Upper lobe of left lung (tissue), 6 donors: ENCODE results near the gene DYSF. TPM values are rescaled to one million over a fixed set of nuclear protein-coding genes. Genes with fewer than 3 reads are reported as not detected.

ENCODE experiments used
- ATAC-seq, 2 donors: fragments of 200-7000 bp; cut with Tn5 transposase; one replicate each; pipeline ENCODE4 v1.9.1; 2022; ENCODE audit warnings: mild to moderate bottlenecking in 2 of 2, moderate library complexity in 2 of 2; ENCODE audit not compliant: low FRiP score in 2 of 2
- DNase-seq, 2 donors: peaks; one replicate each; pipeline ENCODE4 v3.0.0-alpha.2; 2019 to 2020
- H3K27ac ChIP-seq, 4 donors: fragments of 200-600 bp; sonication (generic); one replicate each; pipeline ENCODE4 v1.5.1; 2016 to 2019
- H3K27me3 ChIP-seq, 4 donors: fragments of 200-600 bp; sonication (generic); one replicate each; pipeline ENCODE4 v1.5.1; 2017 to 2019
- H3K36me3 ChIP-seq, 4 donors: fragments of 200-600 bp; sonication (generic); one replicate each; pipeline ENCODE4 v1.5.1; 2016 to 2019
- H3K4me1 ChIP-seq, 4 donors: fragments of 200-600 bp; sonication (generic); one replicate each; pipeline ENCODE4 v1.5.1; 2018 to 2019
- H3K4me3 ChIP-seq, 4 donors: fragments of 200-600 bp; sonication (generic); one replicate each; pipeline ENCODE4 v1.5.1; 2017 to 2019; ENCODE audit warnings: mild to moderate bottlenecking in 2 of 4, moderate library complexity in 1 of 4
- H3K9me3 ChIP-seq, 4 donors: fragments of 200-600 bp; sonication (generic); one replicate each; pipeline ENCODE4 v1.5.1; 2018 to 2019
- EP300 ChIP-seq, 4 donors: sonication (generic); formaldehyde crosslinking; IDR thresholded peaks; one replicate each; pipeline ENCODE4 v1.5.1; 2017; ENCODE audit warnings: antibody characterized with exemption in 4 of 4, control low read depth in 2 of 4
- POLR2A ChIP-seq, 4 donors: fragments of 450-650 bp; IDR thresholded peaks; one replicate each; pipeline ENCODE4 v1.5.1; 2016 to 2017; ENCODE audit warnings: antibody characterized with exemption in 4 of 4, mild to moderate bottlenecking in 2 of 4
- POLR2AphosphoS5 ChIP-seq, 2 donors: sonication (generic); formaldehyde crosslinking; IDR thresholded peaks; one replicate each; pipeline ENCODE4 v1.5.1; 2017; ENCODE audit warnings: antibody characterized with exemption in 2 of 2
- WGBS, 2 donors: methylation state at CpG; one replicate each; pipeline ENCODE4 v1.1.5; 2017 to 2018; 5-methylcytosine and 5-hydroxymethylcytosine counted together
- total RNA-seq, 6 donors: library from RNA; depleted of rRNA in 4 of 6; stranded (reverse); fragments of >200 nt in 4 of 6; gene quantifications; one replicate each; pipeline versions ENCODE4 v1.1.0 to v1.2.1, GENCODE V29; 2016 to 2021
- TF ChIP-seq, protein P1 (sequence below), 6 experiments: fragments of 450-650 bp in 4 of 6; fragments of 200-600 bp in 2 of 6; sonication (generic) in 2 of 6; IDR thresholded peaks; one replicate each; pipeline ENCODE4 v1.5.1; 2016 to 2019; ENCODE audit warnings: antibody characterized with exemption in 6 of 6
- donor health status: DM: no; HTN: no; CAD: no; lungs with moderate emphysema.
- donor health status: DM: no; HTN: yes; CAD: no; lungs with severe emphysema.

DYSF gene
- total RNA-seq, 6 donors from 2014 or later, result 17.5 to 72.7 (median 42.7) TPM

DNA sequence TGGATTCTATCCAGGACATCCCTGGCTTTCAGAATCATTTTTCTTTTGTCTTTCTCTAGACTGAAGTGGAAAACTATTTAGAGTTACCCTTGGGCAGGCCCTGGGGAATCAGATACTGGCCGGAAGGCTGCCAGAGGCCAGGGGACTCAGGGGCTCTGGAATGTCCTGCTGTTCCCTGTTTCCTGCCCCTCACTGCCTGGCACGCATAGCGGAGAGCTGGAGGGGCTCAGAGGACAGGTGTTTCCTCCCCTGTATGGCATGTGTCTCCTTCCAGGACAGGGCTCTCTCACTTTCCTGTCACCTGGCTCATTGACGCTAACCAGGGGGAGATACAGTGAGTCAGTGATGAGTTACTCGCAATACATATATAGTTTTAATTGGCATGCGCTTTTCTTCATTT, 38.8 kb downstream of the DYSF start:
- H3K27me3 ChIP-seq, result no peaks in the 10 kb centered on the region
- peak overlapping the region; percentile 6 to 72 (median 37) for H3K27ac ChIP-seq
- DNase-seq (no peak), ATAC-seq (peak in 1 of 2 donors; percentile 73)
- no peak overlapping the region for H3K4me3 ChIP-seq
- H3K4me1 ChIP-seq, result peaks cover 0 to 4% (median 0%) of the 10 kb centered on the region in 4 donors
- H3K9me3 ChIP-seq, result no peaks in the 10 kb centered on the region
- WGBS, 2 donors, result 65 to 69% methylated on average over 6 of the region's 6 CpGs
- no peaks in the 10 kb centered on the region for H3K36me3 ChIP-seq
- TF ChIP-seq, protein P1, sequence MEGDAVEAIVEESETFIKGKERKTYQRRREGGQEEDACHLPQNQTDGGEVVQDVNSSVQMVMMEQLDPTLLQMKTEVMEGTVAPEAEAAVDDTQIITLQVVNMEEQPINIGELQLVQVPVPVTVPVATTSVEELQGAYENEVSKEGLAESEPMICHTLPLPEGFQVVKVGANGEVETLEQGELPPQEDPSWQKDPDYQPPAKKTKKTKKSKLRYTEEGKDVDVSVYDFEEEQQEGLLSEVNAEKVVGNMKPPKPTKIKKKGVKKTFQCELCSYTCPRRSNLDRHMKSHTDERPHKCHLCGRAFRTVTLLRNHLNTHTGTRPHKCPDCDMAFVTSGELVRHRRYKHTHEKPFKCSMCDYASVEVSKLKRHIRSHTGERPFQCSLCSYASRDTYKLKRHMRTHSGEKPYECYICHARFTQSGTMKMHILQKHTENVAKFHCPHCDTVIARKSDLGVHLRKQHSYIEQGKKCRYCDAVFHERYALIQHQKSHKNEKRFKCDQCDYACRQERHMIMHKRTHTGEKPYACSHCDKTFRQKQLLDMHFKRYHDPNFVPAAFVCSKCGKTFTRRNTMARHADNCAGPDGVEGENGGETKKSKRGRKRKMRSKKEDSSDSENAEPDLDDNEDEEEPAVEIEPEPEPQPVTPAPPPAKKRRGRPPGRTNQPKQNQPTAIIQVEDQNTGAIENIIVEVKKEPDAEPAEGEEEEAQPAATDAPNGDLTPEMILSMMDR (IDR thresholded peaks at IDR 0.05), result no peak
- TF ChIP-seq EP300 (IDR thresholded peaks at IDR 0.05), result peak in 3 of 4 donors; percentile 54 to 85 (median 83)
- TF ChIP-seq POLR2AphosphoS5 (IDR thresholded peaks at IDR 0.05), result peak; percentile 51 to 89

GRCh38 chr2:71494091-71494490, 40.7 kb downstream of the DYSF start:
- WGBS, 2 donors, result 90% methylated on average over 4 of the region's 4 CpGs
- Histone ChIP-seq H3K27ac (no peak overlapping the region), H3K4me3 (no peak overlapping the region), H3K27me3 (no peaks in the 10 kb centered on the region), H3K4me1 (peaks cover 0 to 9% (median 0%) of the 10 kb centered on the region in 4 donors), H3K9me3 (no peaks in the 10 kb centered on the region), H3K36me3 (no peaks in the 10 kb centered on the region)
- no peak for DNase-seq
- no peak for ATAC-seq
- TF ChIP-seq, protein P1 (IDR thresholded peaks at IDR 0.05), result no peak
- TF ChIP-seq EP300 (IDR thresholded peaks at IDR 0.05), result no peak
- TF ChIP-seq POLR2A (IDR thresholded peaks at IDR 0.05), result no peak
- TF ChIP-seq POLR2AphosphoS5 (IDR thresholded peaks at IDR 0.05), result no peak

- ATAC-seq, result peak in 1 of 2 donors; percentile 48
- Histone ChIP-seq H3K4me1 (peaks cover 2 to 13% (median 4%) of the 10 kb centered on the region in 4 donors), H3K27ac (peak overlapping the region in 1 of 4 donors; percentile 69), H3K27me3 (no peaks in the 10 kb centered on the region), H3K4me3 (no peak overlapping the region), H3K36me3 (no peaks in the 10 kb centered on the region), H3K9me3 (no peaks in the 10 kb centered on the region)
- no peak for DNase-seq
- TF ChIP-seq EP300 (IDR thresholded peaks at IDR 0.05) (no peak), POLR2AphosphoS5 (IDR thresholded peaks at IDR 0.05) (no peak), POLR2A (IDR thresholded peaks at IDR 0.05) (no peak)
- TF ChIP-seq, protein P1 (IDR thresholded peaks at IDR 0.05), result no peak
- WGBS, 2 donors, result 81 to 100% methylated on average over 1 of the region's 1 CpG
These were observed 41.3 kb downstream of the DYSF start for GRCh38 chr2:71494523-71495155.

- Histone ChIP-seq H3K36me3 (no peaks in the 10 kb centered on the region), H3K27me3 (no peaks in the 10 kb centered on the region), H3K27ac (peak overlapping the region; percentile 5 to 69 (median 46)), H3K9me3 (no peaks in the 10 kb centered on the region), H3K4me3 (no peak overlapping the region), H3K4me1 (peaks cover 12 to 29% (median 16%) of the 10 kb centered on the region in 4 donors)
- ATAC-seq, result no peak
- WGBS, 2 donors, result 58 to 67% methylated on average over 9 of the region's 9 CpGs
- no peak for DNase-seq
- TF ChIP-seq POLR2A (IDR thresholded peaks at IDR 0.05), result no peak
- no peak for TF ChIP-seq EP300 (IDR thresholded peaks at IDR 0.05)
- TF ChIP-seq, protein P1 (IDR thresholded peaks at IDR 0.05), result no peak
- peak in 1 of 2 donors; percentile 24 for TF ChIP-seq POLR2AphosphoS5 (IDR thresholded peaks at IDR 0.05)
These were observed 42.9 kb downstream of the DYSF start for GRCh38 chr2:71496156-71496770.
